Right lobe of liver (tissue), 6 donors: ENCODE measurements around the gene MRPL40. TPM values are rescaled to one million over a fixed set of nuclear protein-coding genes. Genes with fewer than 3 reads are reported as not detected.

Experiments used
- ATAC-seq, 4 donors: fragments of 200-7000 bp; cut with Tn5 transposase; one replicate each; pipeline ENCODE4 v1.9.1; 2020; ENCODE audit warnings: mild to moderate bottlenecking in 4 of 4, moderate library complexity in 4 of 4
- DNase-seq, 3 donors: peaks; one replicate each; pipeline ENCODE4 v3.0.0-alpha.2; 2020
- H3K27ac ChIP-seq, 3 donors: fragments of 200-600 bp; one replicate each; pipeline ENCODE4 v1.8.0; 2022
- H3K27me3 ChIP-seq, 2 donors: fragments of 200-600 bp; one replicate each; pipeline ENCODE4 v1.8.0; 2022
- H3K36me3 ChIP-seq, 4 donors: fragments of 200-600 bp; sonication (generic) in 1 of 4; one replicate each; pipeline versions ENCODE4 v1.5.1 to v1.8.0; 2017 to 2022; ENCODE audit warnings: control low read depth in 1 of 4
- H3K4me1 ChIP-seq, 4 donors: fragments of 200-600 bp; sonication (generic) in 1 of 4; one replicate each; pipeline versions ENCODE4 v1.5.1 to v1.8.0; 2017 to 2022; ENCODE audit warnings: control low read depth in 1 of 4
- H3K4me3 ChIP-seq, 3 donors: fragments of 200-600 bp; one replicate each; pipeline ENCODE4 v1.8.0; 2022
- H3K9me3 ChIP-seq, 4 donors: fragments of 200-600 bp; sonication (generic) in 1 of 4; one replicate each; pipeline versions ENCODE4 v1.5.1 to v1.8.0; 2017 to 2022; ENCODE audit warnings: control low read depth in 1 of 4
- CTCF ChIP-seq, 4 donors: fragments of 200-600 bp in 3 of 4; fragments of 450-650 bp in 1 of 4; IDR thresholded peaks; one replicate each; pipeline versions ENCODE4 v1.5.1 to v1.8.0; 2016 to 2022; ENCODE audit warnings: antibody characterized with exemption in 4 of 4, mild to moderate bottlenecking in 2 of 4
- POLR2A ChIP-seq: fragments of 450-650 bp; IDR thresholded peaks from one replicate; pipeline ENCODE4 v1.6.1; 2017; ENCODE audit warnings: antibody characterized with exemption, mild to moderate bottlenecking
- WGBS: methylation state at CpG from one replicate; pipeline ENCODE4 v1.1.6; 2018; ENCODE audit warnings: low coverage, low lambda C conversion rate; ENCODE audit not compliant: insufficient coverage; ENCODE audit errors: missing lambda C conversion rate; 5-methylcytosine and 5-hydroxymethylcytosine counted together
- intact Hi-C, 2 donors: fragments of 100-400 bp; cut with DNase I; formaldehyde crosslinking; loops; one replicate each; pipeline versions ENCODE4 v1.11.2 to v1.14.1; 2022
- total RNA-seq, 6 experiments: library from RNA; depleted of rRNA in 2 of 6; stranded (reverse); fragments of >200 nt in 2 of 6; fragmentation: NEBNext Ultra II Directional in 3 of 6; extraction: Animal tissue kit (Norgen Biotek cat#: 25700) in 3 of 6; gene quantifications; one replicate each; pipeline versions ENCODE4 v1.1.0 to v1.2.4, GENCODE V29; 2016 to 2023
- donor health status: DM: no; HTN: yes; CAD: no.
- donor health status: DM: no; HTN: no; CAD: no.
- donor health status: DM: no; HTN: no; CAD: no.
- donor health status: DM: no; HTN: yes; CAD: no.
- donor health status: DM: no; HTN: yes; CAD: no.

The MRPL40 gene
- total RNA-seq, 6 experiments from 2014 or later: 23.6 to 38.8 (median 27.8) TPM

GRCh38 chr22:19454156-19454555, 21.8 kb downstream of the MRPL40 start:
- no peak overlapping the region for H3K27ac ChIP-seq
- no peak overlapping the region for H3K4me3 ChIP-seq
- no peak for ATAC-seq
- TF ChIP-seq CTCF (IDR thresholded peaks at IDR 0.05) (no peak), POLR2A (no peak)
- peaks cover 4 to 80% (median 21%) of the 10 kb centered on the region in 4 donors for H3K36me3 ChIP-seq
- intact Hi-C loops: no loop called here
- no peak for DNase-seq
- WGBS: 75% methylated on average over 4 of the region's 6 CpGs
- H3K9me3 ChIP-seq: no peaks in the 10 kb centered on the region
- H3K27me3 ChIP-seq: no peaks in the 10 kb centered on the region
- H3K4me1 ChIP-seq: no peaks in the 10 kb centered on the region

GRCh38 chr22:19455033-19455432, 22.7 kb downstream of the MRPL40 start:
- ATAC-seq: no peak
- no peaks in the 10 kb centered on the region for H3K27me3 ChIP-seq
- no peak overlapping the region for H3K27ac ChIP-seq
- intact Hi-C loops: no loop called here
- no peak for DNase-seq
- WGBS: 92% methylated on average over 1 of the region's 2 CpGs
- H3K9me3 ChIP-seq: no peaks in the 10 kb centered on the region
- H3K4me1 ChIP-seq: no peaks in the 10 kb centered on the region
- TF ChIP-seq CTCF (IDR thresholded peaks at IDR 0.05) (no peak), POLR2A (no peak)
- no peak overlapping the region for H3K4me3 ChIP-seq
- peaks cover 4 to 80% (median 21%) of the 10 kb centered on the region in 4 donors for H3K36me3 ChIP-seq

GRCh38 chr22:19455585-19456370, 23.4 kb downstream of the MRPL40 start:
- H3K4me1 ChIP-seq: no peaks in the 10 kb centered on the region
- WGBS: 57% methylated on average over 2 of the region's 4 CpGs

DNA sequence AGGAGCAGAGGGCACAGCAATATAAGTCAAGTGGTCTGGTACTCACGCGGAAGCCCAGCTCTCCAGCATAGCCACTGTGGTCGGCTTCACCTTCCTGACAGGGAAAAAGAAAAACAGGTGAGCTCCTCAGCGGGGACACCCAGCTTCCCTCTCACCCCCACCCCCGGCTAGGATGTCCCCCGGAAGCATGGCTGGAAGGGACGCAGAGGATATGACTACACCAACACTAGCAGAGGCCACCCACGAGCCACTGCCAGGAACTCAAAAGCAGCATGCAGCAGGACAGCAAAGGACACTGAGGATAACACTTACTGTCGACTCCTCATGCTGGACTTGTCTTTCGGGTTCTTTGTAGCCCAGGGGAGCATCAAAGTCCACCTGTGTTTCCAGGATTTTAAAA, 24.2 kb downstream of the MRPL40 start:
- Histone ChIP-seq H3K4me1 (no peaks in the 10 kb centered on the region), H3K4me3 (no peak overlapping the region), H3K27ac (no peak overlapping the region), H3K9me3 (no peaks in the 10 kb centered on the region), H3K36me3 (peaks cover 4 to 68% (median 24%) of the 10 kb centered on the region in 4 donors), H3K27me3 (no peaks in the 10 kb centered on the region)
- no peak for DNase-seq
- no peak for TF ChIP-seq POLR2A
- no peak for TF ChIP-seq CTCF (IDR thresholded peaks at IDR 0.05)
- 98% methylated on average over 6 of the region's 10 CpGs for WGBS
- ATAC-seq: no peak
- intact Hi-C loops: no loop called here

More at GRCh38 chr22:19455585-19456370, 23.4 kb downstream of the MRPL40 start:
- H3K36me3 ChIP-seq: peaks cover 4 to 75% (median 21%) of the 10 kb centered on the region in 4 donors
- no peak for DNase-seq
- intact Hi-C loops: no loop called here
- no peak overlapping the region for H3K4me3 ChIP-seq
- H3K9me3 ChIP-seq: no peaks in the 10 kb centered on the region
- ATAC-seq: no peak
- no peak overlapping the region for H3K27ac ChIP-seq
- TF ChIP-seq CTCF (IDR thresholded peaks at IDR 0.05) (no peak), POLR2A (no peak)
- no peaks in the 10 kb centered on the region for H3K27me3 ChIP-seq
